Kidney (tissue), 14 donors: ENCODE data around the gene FBXO36. TPM values are rescaled to one million over a fixed set of nuclear protein-coding genes. Genes with fewer than 3 reads are reported as not detected.

Experiments used
- DNase-seq, 5 donors: peaks; one replicate each; pipeline ENCODE4 v3.0.0-alpha.2; 2013 to 2020
- FAIRE-seq: peaks from 2 replicates; lab custom pipeline; 2012; peaks lifted over from hg19 to GRCh38; lab: Jason Lieb, UNC
- H3K27ac ChIP-seq, 2 donors: one replicate each; pipeline ENCODE4 v1.7.0; 2013; ENCODE audit warnings: low read depth in 2 of 2, low read length in 2 of 2, inconsistent platforms in 1 of 2
- H3K27me3 ChIP-seq: one replicate; pipeline ENCODE4 v1.7.1; 2013; ENCODE audit warnings: low read length, inconsistent platforms; ENCODE audit not compliant: control insufficient read depth, insufficient read depth
- H3K36me3 ChIP-seq, 3 donors: one replicate each; pipeline versions ENCODE4 v1.7.0 to v1.7.1; 2013; ENCODE audit warnings: low read length in 3 of 3, control low read depth in 1 of 3, inconsistent platforms in 1 of 3; ENCODE audit not compliant: insufficient read depth in 3 of 3, control insufficient read depth in 2 of 3
- H3K4me1 ChIP-seq, 3 donors: one replicate each; pipeline versions ENCODE4 v1.7.0 to v1.7.1; 2013; ENCODE audit warnings: low read length in 3 of 3, inconsistent platforms in 1 of 3, low read depth in 1 of 3; ENCODE audit not compliant: control insufficient read depth in 2 of 3, insufficient read depth in 2 of 3
- H3K4me3 ChIP-seq, 3 donors: one replicate each; pipeline versions ENCODE4 v1.7.0 to v1.8.1; 2013; ENCODE audit warnings: low read length in 3 of 3, control low read depth in 1 of 3, inconsistent platforms in 1 of 3
- H3K9ac ChIP-seq, 3 donors: one replicate each; pipeline versions ENCODE4 v1.7.0 to v1.7.1; 2013; ENCODE audit warnings: low read length in 3 of 3, control low read depth in 1 of 3, inconsistent platforms in 1 of 3
- H3K9me3 ChIP-seq, 3 donors: one replicate each; pipeline versions ENCODE4 v1.7.0 to v1.7.1; 2013; ENCODE audit warnings: low read length in 3 of 3, control low read depth in 1 of 3, inconsistent platforms in 1 of 3; ENCODE audit not compliant: control insufficient read depth in 2 of 3, insufficient read depth in 1 of 3
- CTCF ChIP-seq: IDR thresholded peaks from 3 replicates; pipeline ENCODE4 v1.5.1; 2012; ENCODE audit warnings: mild to moderate bottlenecking, moderate library complexity, borderline replicate concordance; ENCODE audit not compliant: insufficient read depth; ENCODE audit errors: extremely low read depth
- intact Hi-C: fragments of 100-400 bp; cut with DNase I; formaldehyde crosslinking; loops from one replicate; pipeline ENCODE4 v1.11.1; 2022
- polyA plus RNA-seq: library from polyadenylated mRNA; stranded (reverse); fragments of 350-450 nt; fragmentation: Illumina TruSeq; extraction: RNeasy Lipid Tissue Mini Kit (QIAGEN cat#74804); gene quantifications from one replicate; pipeline ENCODE4 v1.2.3, GENCODE V29; 2014; ENCODE audit warnings: low read depth, low replicate concordance; ENCODE audit not compliant: insufficient read depth
- total RNA-seq: library from RNA; stranded (reverse); fragmentation: NEBNext Ultra II Directional; extraction: Animal tissue kit (Norgen Biotek cat#: 25700); gene quantifications from one replicate; pipeline ENCODE4 v1.2.1, GENCODE V29; 2021
- donor health status: control.
- donor health status: control.
- donor health status: control.
- donor health status: control.
- donor health status: control.
- donor health status: DM: yes; HTN: yes; CAD: no.
- donor health status: Normal renal cell carcinoma (clear cell type).

Gene FBXO36
- total and polyA plus RNA-seq, 2 donors from 2014 or later = 3.8 to 5.4 TPM

- Histone ChIP-seq H3K4me1 (peaks cover 0 to 10% (median 0%) of the 10 kb centered on the region in 3 donors), H3K9me3 (no peaks in the 10 kb centered on the region), H3K27me3 (no peaks in the 10 kb centered on the region), H3K27ac (no peak overlapping the region), H3K4me3 (no peak overlapping the region), H3K9ac (no peak overlapping the region), H3K36me3 (no peaks in the 10 kb centered on the region)
- no peak for TF ChIP-seq CTCF
- intact Hi-C loops = no loop called here
- DNase-seq = no peak
- no peak for FAIRE-seq
These were observed 34.3 kb upstream of the FBXO36 start for GRCh38 chr2:229888031-229888430.

GRCh38 chr2:229889023-229889422 is 33.3 kb upstream of the FBXO36 start:
- H3K27me3 ChIP-seq = no peaks in the 10 kb centered on the region
- FAIRE-seq (no peak), DNase-seq (no peak)
- no peaks in the 10 kb centered on the region for H3K36me3 ChIP-seq
- no peak overlapping the region for H3K4me3 ChIP-seq
- no peaks in the 10 kb centered on the region for H3K9me3 ChIP-seq
- no peak overlapping the region for H3K27ac ChIP-seq
- H3K9ac ChIP-seq = no peak overlapping the region
- H3K4me1 ChIP-seq = peaks cover 0 to 10% (median 0%) of the 10 kb centered on the region in 3 donors
- intact Hi-C loops = no loop called here
- TF ChIP-seq CTCF = no peak

- H3K4me3 ChIP-seq = no peak overlapping the region
- H3K27me3 ChIP-seq = no peaks in the 10 kb centered on the region
- no peaks in the 10 kb centered on the region for H3K4me1 ChIP-seq
- no peaks in the 10 kb centered on the region for H3K36me3 ChIP-seq
- TF ChIP-seq CTCF = no peak
- DNase-seq (no peak), FAIRE-seq (no peak)
- H3K9me3 ChIP-seq = no peaks in the 10 kb centered on the region
- H3K9ac ChIP-seq = no peak overlapping the region
- intact Hi-C loops = no loop called here
- H3K27ac ChIP-seq = no peak overlapping the region
These were observed 25.4 kb upstream of the FBXO36 start for GRCh38 chr2:229896857-229897256.

- DNase-seq (no peak), FAIRE-seq (no peak)
- no peaks in the 10 kb centered on the region for H3K9me3 ChIP-seq
- no peaks in the 10 kb centered on the region for H3K4me1 ChIP-seq
- no peaks in the 10 kb centered on the region for H3K27me3 ChIP-seq
- H3K27ac ChIP-seq = no peak overlapping the region
- no peak overlapping the region for H3K4me3 ChIP-seq
- TF ChIP-seq CTCF = no peak
- intact Hi-C loops = no loop called here
- no peak overlapping the region for H3K9ac ChIP-seq
- peaks cover 0 to 6% (median 3%) of the 10 kb centered on the region in 3 donors for H3K36me3 ChIP-seq
These were observed 22.7 kb upstream of the FBXO36 start for GRCh38 chr2:229899604-229900003.
